Hematopoietic multipotent progenitor cell treated with erythropoietin and hydrocortisone succinate and interleukin-3 and kit ligand, for 8 days (in vitro differentiated cells): Measurements from ENCODE around the gene ASB18.
A peak's percentile ranks its signal among the peaks of the same experiment; 100 is the strongest.

Source experiments
- DNase-seq: peaks from one replicate; pipeline ENCODE4 v3.0.0-alpha.2; 2015

ASB18 gene

GRCh38 chr2:236172255-236173035 is 91.8 kb downstream of the ASB18 start:
- DNase-seq, result no peak

- no peak for DNase-seq
Observed at GRCh38 chr2:236171680-236172254, 92.4 kb downstream of the ASB18 start.

GRCh38 chr2:236171181-236171679 is 93.0 kb downstream of the ASB18 start:
- DNase-seq, result no peak

- no peak for DNase-seq
Observed at GRCh38 chr2:236170590-236171165, 93.5 kb downstream of the ASB18 start.

GRCh38 chr2:236169741-236170589 is 94.2 kb downstream of the ASB18 start:
- no peak for DNase-seq

- no peak for DNase-seq
Observed at GRCh38 chr2:236169151-236169721, 95.0 kb downstream of the ASB18 start.

GRCh38 chr2:236168110-236169080 is 95.8 kb downstream of the ASB18 start, which contains the start of gene GBX2:
Gene GBX2, minus strand, starts transcription at chr2:236168386. Its CDS starts 415 bp downstream, at chr2:236167971.
- peak; percentile 43 for DNase-seq

GRCh38 chr2:236167297-236168109 is 96.7 kb downstream of the ASB18 start:
- no peak for DNase-seq

- DNase-seq, result no peak
Observed at GRCh38 chr2:236166796-236167296, 97.4 kb downstream of the ASB18 start.

- no peak for DNase-seq
Observed at GRCh38 chr2:236165842-236166795, 98.1 kb downstream of the ASB18 start.

- DNase-seq, result no peak
Observed at GRCh38 chr2:236164925-236165841, 99.0 kb downstream of the ASB18 start.

GRCh38 chr2:236164201-236164924 is 99.8 kb downstream of the ASB18 start:
- no peak for DNase-seq

GRCh38 chr2:236163471-236164200 is 100.6 kb downstream of the ASB18 start:
- DNase-seq, result no peak

- no peak for DNase-seq
Observed at GRCh38 chr2:236162882-236163470, 101.2 kb downstream of the ASB18 start.

- no peak for DNase-seq
Observed at GRCh38 chr2:236162031-236162845, 102.0 kb downstream of the ASB18 start.
